Effector CD8-positive, alpha-beta T cell (primary cell): ENCODE data around the gene SPIRE1.
"Not testable (repeated sequence)": the region's sequence is repeated elsewhere in the genome, so short reads cannot be mapped to it uniquely, and the experiment has no call there.

Source experiments
- DNase-seq: peaks from one replicate; lab custom pipeline; 2025; lab: John Stamatoyannopoulos, UW

The SPIRE1 gene

GRCh38 chr18:12416098-12416729 is 241.7 kb downstream of the SPIRE1 start:
- DNase-seq, result no peak

GRCh38 chr18:12411456-12411855 is 246.5 kb downstream of the SPIRE1 start:
- DNase-seq, result no peak

GRCh38 chr18:12410747-12411146 is 247.2 kb downstream of the SPIRE1 start:
- DNase-seq, result not testable (repeated sequence)

DNA sequence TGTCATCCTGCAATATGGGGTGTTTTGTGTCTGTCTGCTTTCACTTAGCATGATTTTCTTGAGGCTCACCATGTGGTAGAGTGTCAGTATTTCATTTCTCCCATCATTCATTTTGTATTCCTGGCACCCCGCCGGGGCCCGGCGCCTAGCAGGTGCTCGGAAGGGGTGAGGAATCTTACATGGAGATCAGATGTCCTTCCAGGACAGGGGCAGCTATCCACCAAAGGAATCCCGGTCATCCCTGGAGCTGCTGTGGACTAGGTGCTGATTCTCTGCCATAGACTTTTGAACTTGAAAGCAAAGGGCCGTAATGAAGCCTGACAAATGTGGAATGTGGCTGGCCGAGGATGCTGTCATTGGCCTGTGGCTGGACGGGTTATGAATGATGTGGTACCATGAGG is 247.8 kb downstream of the SPIRE1 start:
- no peak for DNase-seq

- no peak for DNase-seq
Observed at GRCh38 chr18:12409469-12409868, 248.4 kb downstream of the SPIRE1 start.

DNA sequence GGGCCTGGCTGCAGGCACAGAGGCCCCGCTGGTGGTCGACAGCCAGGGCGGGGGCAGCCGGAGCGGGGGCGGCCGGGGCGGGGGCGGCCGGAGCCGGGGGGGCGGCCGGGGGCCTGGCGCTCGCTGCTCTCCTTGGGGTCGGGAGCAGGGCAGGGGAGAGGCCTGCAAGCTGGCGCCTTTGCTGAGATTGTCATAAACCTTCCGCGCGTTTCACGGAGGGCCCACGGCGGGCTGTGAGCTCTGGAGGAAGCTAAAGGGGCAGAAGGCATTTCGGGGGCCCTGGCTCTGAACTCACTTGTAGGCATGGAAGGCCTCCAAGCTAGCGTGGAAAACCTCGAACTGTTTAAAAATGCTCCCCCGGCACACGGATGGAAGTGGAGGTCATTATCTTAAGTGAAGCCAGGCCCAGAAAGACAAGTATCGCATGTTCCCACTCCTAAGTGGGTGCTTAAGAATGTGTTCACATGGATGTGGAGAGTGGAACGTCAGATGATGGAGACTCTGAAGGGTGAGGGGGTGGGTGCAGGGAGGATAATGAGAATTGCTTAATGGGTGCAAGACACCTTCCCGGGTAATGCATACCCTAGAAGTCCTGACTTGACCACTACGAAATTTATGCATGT is 249.5 kb downstream of the SPIRE1 start:
- DNase-seq, result no peak

DNA sequence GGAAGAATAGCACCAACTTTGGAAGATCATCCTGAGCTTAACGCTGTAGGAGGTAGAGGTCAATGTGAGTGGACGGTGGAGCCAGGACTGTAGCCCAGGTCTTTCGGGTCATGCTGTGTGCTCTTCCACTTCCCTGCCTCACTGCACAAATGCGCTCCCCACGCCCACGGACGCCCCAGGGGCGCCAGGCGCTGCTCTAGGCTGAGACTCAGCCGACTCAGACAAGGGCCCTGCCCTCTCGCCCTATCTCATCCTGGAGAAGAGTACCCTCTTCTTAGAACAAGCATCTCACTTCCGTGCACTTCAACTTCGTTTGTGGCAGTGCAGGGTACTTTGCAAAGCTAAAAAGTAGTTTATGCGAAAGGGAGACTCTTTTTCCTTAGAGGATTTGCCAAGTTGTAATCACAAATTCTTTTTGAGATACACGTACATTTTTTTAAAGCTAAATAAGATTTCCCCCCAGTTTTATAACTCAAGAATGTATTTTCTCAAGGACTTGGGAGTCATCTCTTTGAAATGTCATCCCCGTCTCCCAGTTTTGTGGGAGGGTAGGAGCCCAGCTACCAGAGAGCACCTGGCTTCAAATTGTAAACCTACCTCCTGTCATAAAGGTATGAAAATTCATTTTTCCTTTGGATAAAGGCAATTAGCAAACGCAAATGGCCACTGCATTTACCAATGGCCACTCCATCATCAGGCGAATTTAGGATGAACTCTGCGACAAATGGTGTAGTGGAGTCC is 251.4 kb downstream of the SPIRE1 start:
- no peak for DNase-seq

DNA sequence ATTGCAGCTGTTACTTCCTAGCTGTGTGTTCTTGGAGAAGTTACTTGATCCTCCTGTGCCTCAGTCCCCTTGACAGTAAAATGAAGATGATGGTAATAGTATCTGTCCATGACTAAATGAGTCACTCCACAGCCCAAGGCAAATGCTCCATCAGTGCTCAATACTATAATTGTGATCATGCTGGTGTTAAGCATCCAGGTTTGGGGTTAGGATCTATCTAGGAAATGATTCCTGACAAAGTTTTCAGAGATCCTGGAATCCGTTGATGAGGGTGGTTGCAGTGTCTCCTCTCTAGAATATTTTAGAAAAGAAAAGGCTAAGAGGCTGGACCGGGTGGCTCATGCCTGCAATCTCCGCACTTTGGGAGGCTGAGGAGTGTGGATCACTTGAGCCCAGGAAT is 252.8 kb downstream of the SPIRE1 start:
- DNase-seq, result no peak

DNA sequence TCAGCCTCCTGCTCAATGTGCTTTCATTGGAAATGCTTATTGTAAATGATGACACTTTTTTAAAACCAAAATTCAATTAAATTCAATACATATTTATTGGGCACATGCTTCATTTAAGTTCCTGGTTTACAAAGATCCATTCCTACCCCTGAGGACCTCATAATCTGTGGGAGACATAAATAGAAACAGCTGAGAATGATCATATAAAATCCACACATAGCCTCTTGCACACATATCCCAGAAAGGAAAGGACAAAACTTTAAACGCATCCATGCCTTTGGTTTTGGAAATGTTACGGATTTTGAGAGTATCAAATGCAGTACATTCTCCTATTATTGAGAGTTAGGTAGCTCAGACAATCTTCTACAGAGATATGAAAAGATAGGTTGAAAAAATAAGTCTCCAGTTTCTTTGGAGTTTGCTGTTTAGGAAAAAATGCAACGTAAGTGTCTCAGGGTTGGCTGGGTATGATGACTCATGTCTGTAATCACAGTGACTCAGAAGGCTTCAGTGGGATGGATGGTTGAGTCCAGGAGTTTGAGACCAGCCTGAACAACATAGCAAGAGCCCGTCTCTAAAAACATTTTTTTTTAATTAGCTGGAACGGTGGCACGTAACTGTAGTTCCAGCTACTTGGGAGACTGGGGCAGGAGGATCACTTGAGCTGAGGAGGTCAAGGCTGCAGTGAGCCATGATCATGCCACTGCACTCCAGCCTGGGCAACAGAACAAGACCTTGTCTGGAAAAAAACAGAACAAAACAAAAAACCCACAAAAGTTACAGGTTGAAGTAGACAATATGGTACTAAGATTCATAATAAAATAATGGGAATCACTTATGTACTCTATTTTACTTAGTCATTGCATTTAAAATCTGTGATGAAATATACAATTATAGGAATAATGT is 254.1 kb downstream of the SPIRE1 start:
- no peak for DNase-seq

DNA sequence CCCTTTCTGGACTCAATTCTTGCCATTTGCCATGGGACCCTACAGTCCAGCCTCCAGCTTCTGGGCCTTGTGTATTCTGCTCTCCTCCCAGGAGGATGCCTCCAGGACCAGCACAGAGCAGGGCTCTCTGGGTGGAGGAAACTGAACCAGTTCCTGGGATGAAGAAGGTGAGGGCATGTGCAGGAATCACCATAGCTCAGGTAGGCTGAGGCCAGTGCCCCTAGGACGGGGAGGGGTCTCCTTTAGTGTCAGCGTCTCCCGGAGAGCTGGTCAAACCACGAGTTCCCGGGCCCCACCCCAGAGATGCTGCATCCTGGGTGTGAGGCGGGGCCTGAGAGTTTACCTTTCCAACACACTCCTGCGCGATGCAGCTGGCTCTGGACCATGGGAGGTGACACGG is 256.0 kb downstream of the SPIRE1 start:
- DNase-seq, result no peak

DNA sequence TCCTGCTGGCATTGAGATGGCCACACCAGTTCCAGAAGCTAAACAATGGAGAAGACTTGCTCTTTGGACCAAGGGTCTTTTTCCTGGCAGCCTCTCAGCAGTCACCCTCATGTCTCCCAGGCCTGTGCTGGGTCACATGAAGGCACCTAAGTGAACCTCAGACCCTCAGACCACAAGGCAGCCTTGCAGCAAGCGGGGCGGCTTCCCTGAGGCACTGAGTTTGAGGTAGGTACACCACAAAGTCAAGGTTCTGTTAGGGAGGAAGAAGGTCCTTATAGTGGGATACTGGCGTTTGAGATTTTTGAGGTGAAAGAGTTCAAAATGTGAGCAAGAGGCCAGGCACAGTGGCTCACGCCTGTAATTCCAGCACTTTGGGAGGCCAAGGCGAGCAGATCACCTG is 258.7 kb downstream of the SPIRE1 start:
- no peak for DNase-seq

- no peak for DNase-seq
Observed at GRCh38 chr18:12398625-12399024, 259.3 kb downstream of the SPIRE1 start.

DNA sequence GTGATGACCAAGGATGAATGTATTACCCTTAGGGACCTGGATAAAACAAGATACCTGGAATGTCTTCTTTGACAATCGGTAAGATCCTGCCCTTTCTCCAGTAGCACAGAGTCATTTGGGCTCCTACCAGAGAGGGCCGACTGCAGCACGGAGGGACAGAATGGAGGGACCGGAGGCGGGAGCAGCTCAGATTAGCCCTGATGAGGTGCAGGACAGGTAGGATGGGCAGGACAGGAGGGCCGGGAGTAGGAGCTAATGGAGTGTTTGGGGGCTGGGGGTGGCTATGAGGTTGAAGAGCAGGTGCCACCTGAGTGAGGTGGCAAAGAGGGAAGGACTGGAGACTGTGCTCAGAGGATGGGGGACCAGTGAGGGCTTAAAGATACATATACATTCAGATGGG is 260.1 kb downstream of the SPIRE1 start:
- no peak for DNase-seq

DNA sequence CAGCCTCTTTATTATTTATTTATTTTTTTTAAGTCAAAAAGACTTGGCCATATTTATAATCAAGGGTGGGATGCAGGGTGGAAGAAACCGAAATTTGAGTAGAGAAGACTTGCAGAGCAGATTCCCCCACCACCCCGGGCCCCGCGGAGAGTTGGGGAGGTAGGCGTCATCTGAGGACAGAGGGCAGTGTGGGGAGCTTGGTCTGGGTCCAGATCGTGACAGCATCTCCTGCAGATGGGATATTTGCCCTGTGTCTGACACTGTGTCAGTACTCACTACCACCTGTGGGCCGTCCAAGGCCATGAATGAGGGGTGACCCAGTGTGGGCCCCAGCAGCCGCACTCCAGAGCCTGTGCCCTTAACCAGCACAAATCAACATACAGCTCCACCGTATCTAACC is 260.7 kb downstream of the SPIRE1 start:
- DNase-seq, result no peak
